GM10266 (cell line): Measurements from ENCODE around the gene ANO3.

ENCODE experiments used
- DNase-seq: peaks from one replicate; pipeline ENCODE4 v3.0.0; 2012; ENCODE audit errors: extremely low spot score
- TF ChIP-seq, protein P1 (sequence below): IDR thresholded peaks from 2 replicates; pipeline ENCODE4 v1.5.1; 2012; ENCODE audit warnings: mild to moderate bottlenecking, low read depth; ENCODE audit not compliant: control insufficient read depth, insufficient read depth; ENCODE audit errors: missing control alignments

Gene ANO3

DNA sequence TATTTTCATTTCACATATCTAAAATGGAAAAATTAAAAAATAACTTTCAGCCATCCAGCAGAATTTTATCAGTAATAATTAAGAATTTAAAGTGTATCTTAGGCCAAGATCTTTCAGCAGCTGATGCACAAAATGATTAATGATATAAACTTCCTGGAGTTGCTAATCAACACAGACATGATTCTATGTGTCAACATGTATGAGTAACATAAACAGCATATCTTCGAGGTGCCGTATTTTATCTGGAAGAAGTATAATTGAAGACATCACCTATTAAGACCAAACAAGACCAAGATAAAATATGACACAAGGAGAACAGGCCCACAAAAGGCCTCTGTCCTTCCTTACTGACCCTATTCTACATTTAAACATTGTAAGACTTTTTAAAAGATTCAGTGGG, 344.7 kb downstream of the ANO3 start:
- TF ChIP-seq, protein P1, sequence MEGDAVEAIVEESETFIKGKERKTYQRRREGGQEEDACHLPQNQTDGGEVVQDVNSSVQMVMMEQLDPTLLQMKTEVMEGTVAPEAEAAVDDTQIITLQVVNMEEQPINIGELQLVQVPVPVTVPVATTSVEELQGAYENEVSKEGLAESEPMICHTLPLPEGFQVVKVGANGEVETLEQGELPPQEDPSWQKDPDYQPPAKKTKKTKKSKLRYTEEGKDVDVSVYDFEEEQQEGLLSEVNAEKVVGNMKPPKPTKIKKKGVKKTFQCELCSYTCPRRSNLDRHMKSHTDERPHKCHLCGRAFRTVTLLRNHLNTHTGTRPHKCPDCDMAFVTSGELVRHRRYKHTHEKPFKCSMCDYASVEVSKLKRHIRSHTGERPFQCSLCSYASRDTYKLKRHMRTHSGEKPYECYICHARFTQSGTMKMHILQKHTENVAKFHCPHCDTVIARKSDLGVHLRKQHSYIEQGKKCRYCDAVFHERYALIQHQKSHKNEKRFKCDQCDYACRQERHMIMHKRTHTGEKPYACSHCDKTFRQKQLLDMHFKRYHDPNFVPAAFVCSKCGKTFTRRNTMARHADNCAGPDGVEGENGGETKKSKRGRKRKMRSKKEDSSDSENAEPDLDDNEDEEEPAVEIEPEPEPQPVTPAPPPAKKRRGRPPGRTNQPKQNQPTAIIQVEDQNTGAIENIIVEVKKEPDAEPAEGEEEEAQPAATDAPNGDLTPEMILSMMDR = no peak
- DNase-seq = no peak

DNA sequence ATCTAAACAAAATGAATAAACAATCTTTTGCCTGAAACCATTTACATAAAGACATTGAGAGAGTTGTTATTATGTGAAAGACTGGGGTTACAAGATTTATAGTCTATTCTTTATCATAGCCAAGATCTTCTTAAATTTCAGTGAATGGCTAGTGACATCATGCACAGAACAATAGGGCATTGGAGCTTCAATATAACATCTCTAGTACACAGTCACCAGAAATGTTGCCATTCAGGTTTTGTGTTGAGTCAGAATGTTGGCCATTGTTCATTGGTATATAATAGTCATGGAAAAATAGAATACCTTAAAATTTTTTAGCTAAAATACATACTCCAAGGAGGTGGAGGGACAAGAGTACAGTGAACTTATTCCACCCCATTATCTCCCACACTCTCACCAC, 345.6 kb downstream of the ANO3 start:
- no peak for DNase-seq
- TF ChIP-seq, protein P1 = no peak

DNA sequence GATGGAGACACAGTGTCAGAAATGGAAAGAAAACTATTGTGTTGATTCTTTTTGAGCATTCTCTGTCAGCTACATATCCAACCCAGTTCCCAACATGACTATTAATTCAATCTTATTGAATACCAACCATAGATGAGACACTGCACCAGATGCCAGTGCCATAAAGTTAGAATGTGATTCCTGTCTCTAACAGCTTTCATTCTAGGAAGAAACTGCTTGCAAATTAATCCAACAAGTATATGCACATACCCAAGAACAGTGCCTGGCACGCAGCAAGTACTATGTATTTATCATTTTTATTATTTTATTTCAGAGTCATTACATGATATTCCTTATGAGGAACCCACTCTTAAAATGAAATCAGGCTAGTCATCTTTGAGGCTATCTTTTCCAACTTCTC, 355.4 kb downstream of the ANO3 start:
- TF ChIP-seq, protein P1 = no peak
- no peak for DNase-seq

DNA sequence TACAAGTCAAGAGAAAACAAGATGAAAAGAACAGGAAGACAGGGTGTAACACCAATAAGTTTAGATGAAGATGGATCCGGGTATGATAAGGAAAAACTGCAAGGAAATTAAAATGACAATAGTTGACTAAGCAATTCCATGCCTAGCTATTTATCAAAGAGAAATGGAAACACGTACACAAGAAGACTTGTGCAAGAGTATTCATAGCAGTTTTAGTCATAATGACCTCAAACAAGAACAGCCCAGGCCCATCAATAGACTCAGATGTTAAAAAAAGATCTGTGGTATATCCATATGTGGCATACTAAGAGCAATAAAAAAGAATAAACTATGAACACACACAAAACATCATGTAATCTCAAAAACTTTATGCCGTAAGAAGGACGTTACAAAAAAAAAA, 356.8 kb downstream of the ANO3 start:
- TF ChIP-seq, protein P1 = no peak

DNA sequence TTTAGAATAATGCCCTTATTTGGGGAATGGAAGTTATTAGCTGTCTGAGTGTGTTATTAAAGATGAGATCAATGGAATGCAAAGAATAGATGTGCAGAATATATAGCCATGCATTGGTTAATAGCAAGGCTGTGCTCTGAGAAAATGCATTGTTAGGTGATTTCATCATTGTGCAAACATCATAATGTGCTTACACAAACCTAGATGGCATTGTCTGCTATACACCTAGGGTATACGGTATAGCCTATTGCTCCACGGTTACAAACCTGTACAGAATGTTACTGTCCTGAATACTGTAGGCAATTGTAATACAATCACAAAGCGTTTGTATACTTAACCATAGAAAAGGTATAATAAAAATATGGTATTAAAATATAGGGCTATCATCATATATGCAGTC, 364.4 kb downstream of the ANO3 start:
- TF ChIP-seq, protein P1 = no peak
- no peak for DNase-seq

More for the DNA sequence above, 356.8 kb downstream of the ANO3 start:
- no peak for DNase-seq

DNA sequence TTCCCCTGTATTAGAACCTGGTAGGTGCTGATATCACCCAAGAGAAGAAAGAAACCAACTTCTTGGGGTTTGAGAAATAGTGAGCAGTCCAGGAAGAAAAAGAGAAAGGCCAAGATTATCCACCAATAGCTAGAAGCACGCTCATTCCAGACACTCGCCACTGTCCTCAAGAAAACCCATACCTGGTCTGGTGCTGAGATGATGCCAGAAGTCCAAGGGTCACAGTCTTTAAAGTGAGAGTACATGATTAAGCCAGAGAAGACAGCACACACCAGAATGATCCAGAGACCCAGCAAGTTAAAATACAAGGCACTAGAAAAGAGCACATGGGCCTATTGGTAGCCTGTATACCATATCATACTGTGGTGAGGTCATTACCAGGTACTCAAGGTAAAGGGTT, 366.3 kb downstream of the ANO3 start:
- TF ChIP-seq, protein P1 = no peak
- DNase-seq = no peak

DNA sequence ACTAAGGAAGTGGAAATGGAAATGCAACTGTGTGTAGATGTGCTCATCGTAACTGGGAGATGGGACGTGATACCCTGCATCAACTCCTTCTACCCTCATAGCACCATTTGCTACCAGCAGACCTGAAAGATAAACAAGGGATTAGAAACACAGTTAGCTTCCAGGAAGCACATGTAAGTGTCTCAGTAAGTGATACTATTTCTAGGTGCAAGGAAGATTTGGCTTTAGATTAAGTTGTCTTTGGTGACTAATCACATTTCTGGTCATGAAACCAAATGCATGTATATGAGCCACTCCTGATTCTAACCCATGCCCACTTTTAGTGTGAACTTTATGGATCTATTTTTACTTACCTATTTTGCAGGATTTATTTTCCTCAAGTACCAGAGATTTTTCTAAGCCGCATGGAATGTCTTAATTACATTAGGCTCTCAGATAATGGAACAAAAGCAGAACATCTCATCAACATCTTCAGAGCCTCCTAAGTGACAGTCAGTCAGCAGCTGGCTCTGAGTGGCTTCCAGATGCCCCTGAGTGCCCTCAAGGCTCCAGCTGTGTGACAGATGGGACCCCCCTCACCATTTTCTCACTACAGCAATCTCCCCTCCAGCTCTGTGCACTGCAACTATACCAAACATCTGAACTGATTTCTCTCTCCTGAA, 368.8 kb downstream of the ANO3 start:
- DNase-seq = no peak
- TF ChIP-seq, protein P1 = no peak
